ENCODE results near the gene LRG1. TPM values are rescaled to one million over a fixed set of nuclear protein-coding genes. Genes with fewer than 3 reads are reported as not detected.

Gene LRG1
- 1 to 10 TPM in 1 of 2 donors, under 1 TPM in 1; 0.86 to 1.4 TPM for total RNA-seq
- polyA plus RNA-seq (2013, experiment 1 of 2), result 0.21 TPM
- 0.75 TPM for polyA plus RNA-seq (2013, experiment 2 of 2)
- long read RNA-seq, experiment 1, partial matches to known transcripts, result 0 of 3 reads
- long read RNA-seq, experiment 1, other reads (novel, unspliced or antisense), result 1 of 3 reads
- long read RNA-seq, experiment 2, partial matches to known transcripts, result 0 of 4 reads
- long read RNA-seq, experiment 2, other reads (novel, unspliced or antisense), result 0 of 4 reads
- long read RNA-seq, experiment 3, partial matches to known transcripts, result 0 of 1 reads
- long read RNA-seq, experiment 3, other reads (novel, unspliced or antisense), result 0 of 1 reads
- long read RNA-seq, experiment 4, partial matches to known transcripts, result 0 of 4 reads
- long read RNA-seq, experiment 4, other reads (novel, unspliced or antisense), result 1 of 4 reads

GRCh38 chr19:4539693-4540581, at the start of gene LRG1:
Gene LRG1 (minus strand): TSS chr19:4540036. CDS start chr19:4540013, 23 bp downstream.
- DNase-seq, result peak; percentile 61
- Mint-ChIP-seq H3K36me3 (ENCODE audit: low read depth) (no peaks in the 10 kb centered on the region), H3K27ac (peak within 1 kb of the TSS; percentile 52), H3K27me3 (ENCODE audit: insufficient read depth) (peaks cover 2% of the 10 kb centered on the region), H3K9me3 (peaks cover 4% of the 10 kb centered on the region), H3K4me3 (no peak within 1 kb of the TSS), H3K4me1 (peaks cover 6% of the 10 kb centered on the region)
- H3K9me3 ChIP-seq (ENCODE audit: control insufficient read depth, low read length), result peaks cover 6% of the 10 kb centered on the region
- no peaks in the 10 kb centered on the region for H3K36me3 ChIP-seq (ENCODE audit: control insufficient read depth, insufficient read depth, low read length)
- peak within 1 kb of the TSS; percentile 48 for H3K4me3 ChIP-seq (ENCODE audit: low read length)
- H3K27ac ChIP-seq (ENCODE audit: low read depth, low read length), result no peak within 1 kb of the TSS
- H3K27me3 ChIP-seq (ENCODE audit: control insufficient read depth, insufficient read depth, low read length, poor library complexity, severe bottlenecking), result no peaks in the 10 kb centered on the region
- 87 to 92% methylated on average over 10 to 14 of the region's 14 CpGs for WGBS, 2 experiments (ENCODE audit: insufficient coverage in 1 of 2, insufficient read length in 1 of 2)
- no peak for TF ChIP-seq CTCF (conservative IDR thresholded peaks at IDR 0.05)
- H3K9ac ChIP-seq (ENCODE audit: extremely low read depth, low read length, poor library complexity, severe bottlenecking), result no peak within 1 kb of the TSS
- H3K4me1 ChIP-seq (ENCODE audit: control insufficient read depth, insufficient read depth, low read length), result peaks cover 3% of the 10 kb centered on the region

- H3K4me3 ChIP-seq (ENCODE audit: low read length), result no peak overlapping the region
- no peaks in the 10 kb centered on the region for H3K4me1 ChIP-seq (ENCODE audit: control insufficient read depth, insufficient read depth, low read length)
- Mint-ChIP-seq H3K4me3 (no peak overlapping the region), H3K36me3 (ENCODE audit: low read depth) (no peaks in the 10 kb centered on the region), H3K27ac (no peak overlapping the region), H3K4me1 (no peaks in the 10 kb centered on the region), H3K9me3 (no peaks in the 10 kb centered on the region), H3K27me3 (ENCODE audit: insufficient read depth) (peaks cover 21% of the 10 kb centered on the region)
- no peak overlapping the region for H3K27ac ChIP-seq (ENCODE audit: low read depth, low read length)
- 79 to 82% methylated on average over 9 of the region's 9 CpGs for WGBS, 2 experiments (ENCODE audit: insufficient coverage in 1 of 2, insufficient read length in 1 of 2)
- H3K9me3 ChIP-seq (ENCODE audit: control insufficient read depth, low read length), result no peaks in the 10 kb centered on the region
- peaks cover 5% of the 10 kb centered on the region for H3K27me3 ChIP-seq (ENCODE audit: control insufficient read depth, insufficient read depth, low read length, poor library complexity, severe bottlenecking)
- no peak for DNase-seq
- H3K36me3 ChIP-seq (ENCODE audit: control insufficient read depth, insufficient read depth, low read length), result no peaks in the 10 kb centered on the region
- no peak overlapping the region for H3K9ac ChIP-seq (ENCODE audit: extremely low read depth, low read length, poor library complexity, severe bottlenecking)
- TF ChIP-seq CTCF (conservative IDR thresholded peaks at IDR 0.05), result no peak
Measured at GRCh38 chr19:4588291-4588761, 48.5 kb upstream of the LRG1 start.

- Histone ChIP-seq H3K4me1 (ENCODE audit: control insufficient read depth, insufficient read depth, low read length) (no peaks in the 10 kb centered on the region), H3K9me3 (ENCODE audit: control insufficient read depth, low read length) (no peaks in the 10 kb centered on the region), H3K27ac (ENCODE audit: low read depth, low read length) (no peak overlapping the region), H3K36me3 (ENCODE audit: control insufficient read depth, insufficient read depth, low read length) (no peaks in the 10 kb centered on the region), H3K27me3 (ENCODE audit: control insufficient read depth, insufficient read depth, low read length, poor library complexity, severe bottlenecking) (peaks cover 5% of the 10 kb centered on the region), H3K9ac (ENCODE audit: extremely low read depth, low read length, poor library complexity, severe bottlenecking) (no peak overlapping the region), H3K4me3 (ENCODE audit: low read length) (no peak overlapping the region)
- peaks cover 24% of the 10 kb centered on the region for H3K27me3 Mint-ChIP-seq (ENCODE audit: insufficient read depth)
- H3K4me1 Mint-ChIP-seq, result no peaks in the 10 kb centered on the region
- H3K4me3 Mint-ChIP-seq, result no peak overlapping the region
- 85 to 93% methylated on average over 6 of the region's 6 CpGs for WGBS, 2 experiments (ENCODE audit: insufficient coverage in 1 of 2, insufficient read length in 1 of 2)
- no peaks in the 10 kb centered on the region for H3K36me3 Mint-ChIP-seq (ENCODE audit: low read depth)
- no peak for TF ChIP-seq CTCF (conservative IDR thresholded peaks at IDR 0.05)
- no peaks in the 10 kb centered on the region for H3K9me3 Mint-ChIP-seq
- no peak for DNase-seq
- H3K27ac Mint-ChIP-seq, result no peak overlapping the region
Measured at GRCh38 chr19:4587527-4587926, 47.7 kb upstream of the LRG1 start.
